Measurements from ENCODE around the gene RHBDD1. TPM values are rescaled to one million over a fixed set of nuclear protein-coding genes. Genes with fewer than 3 reads are reported as not detected.

Gene RHBDD1
- total RNA-seq (2014; rRNA removed; shearing (Covaris generic)), result 1.5 and 2.0 TPM in 2 replicates

GRCh38 chr2:226835796-226836547 lies at the start of gene RHBDD1:
TSS of gene RHBDD1 (plus strand) at chr2:226836054. CDS start at chr2:226864694, 28,640 bp downstream.
- Histone ChIP-seq H3K27ac (peak within 1 kb of the TSS; percentile 27; the same call in 1 of the 2 replicates), H3K9me3 (replicated peaks) (no peaks in the 10 kb centered on the region), H3K4me3 (peak within 1 kb of the TSS; percentile 57), H3K36me3 (no peaks in the 10 kb centered on the region), H3K4me1 (peaks cover 18% of the 10 kb centered on the region), H3K27me3 (no peaks in the 10 kb centered on the region)
- DNase-seq, result peak; percentile 22 to 36

GRCh38 chr2:226788064-226788463 lies 47.8 kb upstream of the RHBDD1 start:
- DNase-seq, result no peak
- H3K4me3 ChIP-seq, result no peak overlapping the region
- H3K9me3 ChIP-seq (replicated peaks), result peaks cover 16% of the 10 kb centered on the region
- H3K36me3 ChIP-seq, result peaks cover 94% of the 10 kb centered on the region
- no peaks in the 10 kb centered on the region for H3K27me3 ChIP-seq
- no peak overlapping the region for H3K27ac ChIP-seq
- H3K4me1 ChIP-seq, result no peaks in the 10 kb centered on the region; the same call in 1 of the 2 replicates

GRCh38 chr2:226788881-226789490 lies 46.9 kb upstream of the RHBDD1 start:
- H3K27me3 ChIP-seq, result no peaks in the 10 kb centered on the region
- no peak overlapping the region for H3K27ac ChIP-seq
- peaks cover 14% of the 10 kb centered on the region for H3K9me3 ChIP-seq (replicated peaks)
- no peak for DNase-seq
- H3K4me3 ChIP-seq, result no peak overlapping the region
- H3K4me1 ChIP-seq, result no peaks in the 10 kb centered on the region; the same call in 1 of the 2 replicates
- peaks cover 94% of the 10 kb centered on the region for H3K36me3 ChIP-seq

GRCh38 chr2:226790011-226790410 lies 45.8 kb upstream of the RHBDD1 start:
- Histone ChIP-seq H3K36me3 (peaks cover 91% of the 10 kb centered on the region), H3K4me1 (no peaks in the 10 kb centered on the region; the same call in none of the 2 replicates), H3K4me3 (no peak overlapping the region), H3K9me3 (replicated peaks) (peaks cover 11% of the 10 kb centered on the region), H3K27ac (no peak overlapping the region), H3K27me3 (no peaks in the 10 kb centered on the region)
- DNase-seq, result no peak

- no peak overlapping the region for H3K27ac ChIP-seq
- no peak overlapping the region for H3K4me3 ChIP-seq
- no peak for DNase-seq
Observed at GRCh38 chr2:226790431-226790830, 45.4 kb upstream of the RHBDD1 start.

GRCh38 chr2:226791056-226791486 lies 44.8 kb upstream of the RHBDD1 start:
- DNase-seq, result no peak
- H3K4me3 ChIP-seq, result no peak overlapping the region
- H3K36me3 ChIP-seq, result peaks cover 92% of the 10 kb centered on the region
- H3K4me1 ChIP-seq, result no peaks in the 10 kb centered on the region; the same call in none of the 2 replicates
- H3K27me3 ChIP-seq, result no peaks in the 10 kb centered on the region
- H3K9me3 ChIP-seq (replicated peaks), result peaks cover 9% of the 10 kb centered on the region
- no peak overlapping the region for H3K27ac ChIP-seq

More at GRCh38 chr2:226790431-226790830, 45.4 kb upstream of the RHBDD1 start:
- Histone ChIP-seq H3K4me1 (no peaks in the 10 kb centered on the region; the same call in none of the 2 replicates), H3K9me3 (replicated peaks) (peaks cover 11% of the 10 kb centered on the region), H3K36me3 (peaks cover 91% of the 10 kb centered on the region), H3K27me3 (no peaks in the 10 kb centered on the region)

GRCh38 chr2:226791487-226792081 lies 44.3 kb upstream of the RHBDD1 start:
- H3K27ac ChIP-seq, result no peak overlapping the region
- H3K27me3 ChIP-seq, result no peaks in the 10 kb centered on the region
- no peak overlapping the region for H3K4me3 ChIP-seq
- peak in 1 of 2 experiments; percentile 10 for DNase-seq
- peaks cover 93% of the 10 kb centered on the region for H3K36me3 ChIP-seq
- peaks cover 6% of the 10 kb centered on the region for H3K9me3 ChIP-seq (replicated peaks)
- H3K4me1 ChIP-seq, result no peaks in the 10 kb centered on the region; the same call in none of the 2 replicates

GRCh38 chr2:226792155-226792881 lies 43.5 kb upstream of the RHBDD1 start:
- no peaks in the 10 kb centered on the region; the same call in none of the 2 replicates for H3K4me1 ChIP-seq
- no peak overlapping the region for H3K27ac ChIP-seq
- peaks cover 93% of the 10 kb centered on the region for H3K36me3 ChIP-seq
- H3K9me3 ChIP-seq (replicated peaks), result peaks cover 2% of the 10 kb centered on the region
- H3K27me3 ChIP-seq, result no peaks in the 10 kb centered on the region
- no peak for DNase-seq
- no peak overlapping the region for H3K4me3 ChIP-seq

- H3K9me3 ChIP-seq (replicated peaks), result no peaks in the 10 kb centered on the region; the same call in none of the 2 replicates
Observed at GRCh38 chr2:226793646-226794045, 42.2 kb upstream of the RHBDD1 start.

GRCh38 chr2:226794196-226794661 lies 41.6 kb upstream of the RHBDD1 start:
- Histone ChIP-seq H3K4me1 (no peaks in the 10 kb centered on the region; the same call in none of the 2 replicates), H3K36me3 (peaks cover 80% of the 10 kb centered on the region)

More at GRCh38 chr2:226793646-226794045, 42.2 kb upstream of the RHBDD1 start:
- no peak for DNase-seq
- Histone ChIP-seq H3K4me1 (no peaks in the 10 kb centered on the region; the same call in none of the 2 replicates), H3K36me3 (peaks cover 86% of the 10 kb centered on the region), H3K27me3 (no peaks in the 10 kb centered on the region), H3K4me3 (peak overlapping the region; percentile 48), H3K27ac (0 out of 2 replicates have a peak overlapping the region, but pooled peaks have one; percentile 6)

GRCh38 chr2:226794751-226795171 lies 41.1 kb upstream of the RHBDD1 start:
- no peaks in the 10 kb centered on the region; the same call in none of the 2 replicates for H3K9me3 ChIP-seq (replicated peaks)
- peak; percentile 46 to 67 for DNase-seq

More at GRCh38 chr2:226794196-226794661, 41.6 kb upstream of the RHBDD1 start:
- no peaks in the 10 kb centered on the region for H3K27me3 ChIP-seq
- DNase-seq, result peak; percentile 16 to 45
- H3K27ac ChIP-seq, result peak overlapping the region; percentile 0; the same call in 1 of the 2 replicates
- peak overlapping the region; percentile 48 for H3K4me3 ChIP-seq
- no peaks in the 10 kb centered on the region; the same call in none of the 2 replicates for H3K9me3 ChIP-seq (replicated peaks)

GRCh38 chr2:226795281-226796011 lies 40.4 kb upstream of the RHBDD1 start:
- peak in 1 of 2 experiments; percentile 15 for DNase-seq
- peak overlapping the region; percentile 48 for H3K4me3 ChIP-seq
- H3K36me3 ChIP-seq, result peaks cover 68% of the 10 kb centered on the region
- no peak overlapping the region for H3K27ac ChIP-seq
- no peaks in the 10 kb centered on the region; the same call in none of the 2 replicates for H3K9me3 ChIP-seq (replicated peaks)
- H3K4me1 ChIP-seq, result no peaks in the 10 kb centered on the region; the same call in none of the 2 replicates
- no peaks in the 10 kb centered on the region for H3K27me3 ChIP-seq

More at GRCh38 chr2:226794751-226795171, 41.1 kb upstream of the RHBDD1 start:
- Histone ChIP-seq H3K36me3 (peaks cover 75% of the 10 kb centered on the region), H3K27me3 (no peaks in the 10 kb centered on the region), H3K4me1 (no peaks in the 10 kb centered on the region; the same call in none of the 2 replicates), H3K27ac (peak overlapping the region; percentile 0; the same call in 1 of the 2 replicates), H3K4me3 (peak overlapping the region; percentile 48)
